Upper lobe of right lung (tissue), 1 donor: ENCODE data around the gene PAQR5. TPM values are rescaled to one million over a fixed set of nuclear protein-coding genes. Genes with fewer than 3 reads are reported as not detected.
A peak's percentile ranks its signal among the peaks of the same experiment; 100 is the strongest.

Experiments used
- ATAC-seq: fragments of 200-7000 bp; cut with Tn5 transposase; one replicate; pipeline ENCODE4 v1.9.1; 2020; ENCODE audit warnings: mild to moderate bottlenecking, moderate library complexity
- DNase-seq: peaks from one replicate; pipeline ENCODE4 v3.0.0-alpha.2; 2020
- H3K27ac ChIP-seq: fragments of 200-600 bp; one replicate; pipeline ENCODE4 v1.8.0; 2022
- H3K27me3 ChIP-seq: fragments of 200-600 bp; one replicate; pipeline ENCODE4 v1.8.0; 2022; ENCODE audit warnings: mild to moderate bottlenecking
- H3K36me3 ChIP-seq: fragments of 200-600 bp; one replicate; pipeline ENCODE4 v1.8.0; 2022
- H3K4me1 ChIP-seq: fragments of 200-600 bp; one replicate; pipeline ENCODE4 v1.8.0; 2022
- H3K4me3 ChIP-seq: fragments of 200-600 bp; one replicate; pipeline ENCODE4 v1.8.0; 2022; ENCODE audit warnings: mild to moderate bottlenecking
- H3K9me3 ChIP-seq: fragments of 200-600 bp; one replicate; pipeline ENCODE4 v1.8.0; 2022
- intact Hi-C: fragments of 100-400 bp; cut with DNase I; formaldehyde crosslinking; loops from one replicate; pipeline ENCODE4 v1.11.0; 2022
- total RNA-seq: library from RNA; stranded (reverse); fragmentation: NEBNext Ultra II Directional; extraction: Animal tissue kit (Norgen Biotek cat#: 25700); gene quantifications from one replicate; pipeline ENCODE4 v1.2.1, GENCODE V29; 2021
- TF ChIP-seq, protein P1 (sequence below): fragments of 200-600 bp; IDR thresholded peaks from one replicate; pipeline ENCODE4 v1.8.0; 2022; ENCODE audit warnings: antibody characterized with exemption
- donor health status: DM: no; HTN: yes; CAD: no; lungs with severe emphysema.

PAQR5 gene
- total RNA-seq, 1 donor from 2014 or later, result 37.9 TPM

- no peak for DNase-seq
- no peaks in the 10 kb centered on the region for H3K36me3 ChIP-seq
- no peaks in the 10 kb centered on the region for H3K27me3 ChIP-seq
- H3K4me1 ChIP-seq, result peaks cover 12% of the 10 kb centered on the region
- intact Hi-C loops, result no loop called here
- TF ChIP-seq, protein P1, sequence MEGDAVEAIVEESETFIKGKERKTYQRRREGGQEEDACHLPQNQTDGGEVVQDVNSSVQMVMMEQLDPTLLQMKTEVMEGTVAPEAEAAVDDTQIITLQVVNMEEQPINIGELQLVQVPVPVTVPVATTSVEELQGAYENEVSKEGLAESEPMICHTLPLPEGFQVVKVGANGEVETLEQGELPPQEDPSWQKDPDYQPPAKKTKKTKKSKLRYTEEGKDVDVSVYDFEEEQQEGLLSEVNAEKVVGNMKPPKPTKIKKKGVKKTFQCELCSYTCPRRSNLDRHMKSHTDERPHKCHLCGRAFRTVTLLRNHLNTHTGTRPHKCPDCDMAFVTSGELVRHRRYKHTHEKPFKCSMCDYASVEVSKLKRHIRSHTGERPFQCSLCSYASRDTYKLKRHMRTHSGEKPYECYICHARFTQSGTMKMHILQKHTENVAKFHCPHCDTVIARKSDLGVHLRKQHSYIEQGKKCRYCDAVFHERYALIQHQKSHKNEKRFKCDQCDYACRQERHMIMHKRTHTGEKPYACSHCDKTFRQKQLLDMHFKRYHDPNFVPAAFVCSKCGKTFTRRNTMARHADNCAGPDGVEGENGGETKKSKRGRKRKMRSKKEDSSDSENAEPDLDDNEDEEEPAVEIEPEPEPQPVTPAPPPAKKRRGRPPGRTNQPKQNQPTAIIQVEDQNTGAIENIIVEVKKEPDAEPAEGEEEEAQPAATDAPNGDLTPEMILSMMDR, result no peak
- ATAC-seq, result peak; percentile 30
- no peaks in the 10 kb centered on the region for H3K9me3 ChIP-seq
- peak overlapping the region; percentile 14 for H3K27ac ChIP-seq
- no peak overlapping the region for H3K4me3 ChIP-seq
Measured at GRCh38 chr15:69320977-69321554, 22.4 kb downstream of the PAQR5 start.

GRCh38 chr15:69323893-69324430, 25.2 kb downstream of the PAQR5 start:
- DNase-seq, result no peak
- no peak for ATAC-seq
- intact Hi-C loops, result no loop called here
- Histone ChIP-seq H3K36me3 (no peaks in the 10 kb centered on the region), H3K9me3 (no peaks in the 10 kb centered on the region), H3K27me3 (no peaks in the 10 kb centered on the region), H3K27ac (no peak overlapping the region), H3K4me3 (no peak overlapping the region), H3K4me1 (peaks cover 11% of the 10 kb centered on the region)
- TF ChIP-seq, protein P1, result no peak

DNA sequence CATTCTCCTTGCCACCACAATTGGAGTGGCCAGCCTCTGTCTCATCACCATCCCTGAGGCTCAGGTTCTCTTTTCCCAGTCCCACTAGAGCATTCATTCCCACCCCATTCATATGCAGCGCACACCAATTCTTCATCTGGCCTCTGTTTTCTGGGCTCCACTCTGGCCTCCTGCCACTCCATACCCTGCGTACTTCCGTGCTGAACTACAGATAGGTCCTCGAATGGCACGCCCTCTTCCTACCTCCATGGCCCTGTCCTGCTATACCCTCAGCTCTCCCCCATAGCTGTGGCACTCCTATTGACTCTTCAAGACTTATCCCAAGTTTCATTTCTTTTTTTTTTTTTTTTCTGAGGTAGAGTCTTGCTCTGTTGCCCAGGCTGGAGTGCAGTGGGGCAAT, 25.9 kb downstream of the PAQR5 start:
- Histone ChIP-seq H3K27me3 (no peaks in the 10 kb centered on the region), H3K9me3 (no peaks in the 10 kb centered on the region), H3K27ac (no peak overlapping the region), H3K4me3 (no peak overlapping the region), H3K4me1 (peaks cover 11% of the 10 kb centered on the region), H3K36me3 (no peaks in the 10 kb centered on the region)
- ATAC-seq (no peak), DNase-seq (no peak)
- intact Hi-C loops, result no loop called here
- TF ChIP-seq, protein P1, result no peak

GRCh38 chr15:69325456-69325971, 26.8 kb downstream of the PAQR5 start:
- no peaks in the 10 kb centered on the region for H3K9me3 ChIP-seq
- DNase-seq (no peak), ATAC-seq (no peak)
- peaks cover 6% of the 10 kb centered on the region for H3K4me1 ChIP-seq
- intact Hi-C loops, result no loop called here
- TF ChIP-seq, protein P1, result no peak
- H3K4me3 ChIP-seq, result no peak overlapping the region
- H3K27ac ChIP-seq, result no peak overlapping the region
- H3K36me3 ChIP-seq, result no peaks in the 10 kb centered on the region
- H3K27me3 ChIP-seq, result no peaks in the 10 kb centered on the region

- TF ChIP-seq, protein P1, result no peak
- intact Hi-C loops, result no loop called here
- Histone ChIP-seq H3K36me3 (no peaks in the 10 kb centered on the region), H3K27ac (no peak overlapping the region), H3K4me1 (peaks cover 3% of the 10 kb centered on the region), H3K9me3 (no peaks in the 10 kb centered on the region), H3K4me3 (no peak overlapping the region), H3K27me3 (no peaks in the 10 kb centered on the region)
- ATAC-seq (no peak), DNase-seq (no peak)
Measured at GRCh38 chr15:69328080-69328479, 29.4 kb downstream of the PAQR5 start.
